ENCODE results near the gene IL17B.

The IL17B gene

DNA sequence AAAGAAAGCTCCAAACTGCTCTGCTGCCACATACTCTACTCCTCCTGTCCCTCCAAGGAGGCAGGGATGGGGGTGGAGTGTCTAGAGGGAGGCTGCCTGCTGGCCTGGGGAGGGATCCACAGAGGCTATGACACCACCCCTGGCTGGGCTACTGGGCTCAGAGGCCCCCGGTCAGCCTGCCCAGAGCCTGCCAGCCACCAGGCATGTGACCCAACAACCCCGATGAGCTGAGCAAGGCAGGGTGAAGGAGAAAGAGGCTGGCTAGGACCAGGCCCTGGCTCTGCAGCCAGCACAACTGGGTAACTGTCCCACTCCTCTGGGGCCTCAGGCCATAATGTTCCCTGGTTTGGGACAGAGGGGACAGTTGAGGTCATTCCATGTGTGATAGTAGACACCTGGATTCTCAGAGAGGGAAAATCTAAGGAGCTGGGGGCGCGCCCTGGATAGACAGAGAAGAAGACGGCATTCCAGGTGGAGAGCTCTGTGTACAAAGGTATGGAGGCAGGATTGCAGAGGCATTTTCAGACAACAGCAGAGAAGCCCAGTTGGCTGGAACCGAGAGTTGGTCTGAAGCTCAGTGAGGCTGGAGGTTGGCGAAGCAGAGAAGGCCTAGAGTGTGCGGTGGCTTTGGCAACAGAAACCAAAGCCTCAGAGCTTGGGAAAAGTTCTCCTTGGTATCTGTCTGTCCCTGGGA, 33.8 kb upstream of the IL17B start:
- POLR2A ChIA-PET = interaction anchor here (0.8 to 14.5 kb wide), 6 partner anchors 5 to 39 kb away, joined by 3 to 255 read pairs (median 4); no protein-coding TSS in a partner anchor

DNA sequence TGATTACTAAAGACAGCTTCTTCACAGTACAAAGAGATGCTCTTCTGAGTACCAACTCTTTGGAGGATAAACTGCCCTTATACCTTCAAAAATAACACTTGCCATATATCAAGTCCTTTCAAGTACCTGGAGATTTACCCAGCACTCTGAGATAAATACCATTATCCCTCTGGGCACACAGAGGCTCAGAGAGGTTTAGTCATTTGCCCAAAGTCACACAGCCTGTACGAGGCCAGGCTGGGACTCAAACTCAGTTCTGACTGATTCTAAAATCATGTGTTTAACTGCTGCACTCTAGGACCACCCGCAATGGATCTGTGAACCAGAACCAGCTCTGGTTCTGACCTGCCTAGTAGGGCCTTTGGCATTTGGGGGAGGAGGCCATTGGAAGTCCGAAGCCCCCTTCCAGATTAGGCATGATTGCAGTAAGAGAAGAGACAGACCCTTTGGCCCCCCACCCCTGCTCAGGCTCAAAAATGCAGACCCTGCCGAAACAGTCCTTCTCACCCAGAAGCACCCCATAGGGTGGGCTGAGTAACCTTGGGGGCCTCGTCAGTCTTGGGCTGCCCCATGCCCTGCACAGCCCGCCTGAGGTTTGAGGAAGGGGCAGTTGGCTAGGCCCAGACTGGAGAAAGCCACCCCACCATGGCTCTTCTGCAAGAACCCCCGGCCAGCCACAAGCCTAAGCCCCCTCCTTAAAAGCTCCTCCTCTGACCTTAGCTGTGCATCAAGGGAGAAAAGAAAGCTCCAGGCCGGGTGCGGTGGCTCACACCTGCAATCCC, 32.8 kb upstream of the IL17B start:
- ChIA-PET CTCF (interaction anchor here (1.2 to 35.1 kb wide), 6 partner anchors 18 to 44 kb away, joined by 3 to 737 read pairs (median 4); partner anchors contain the start of gene IL17B), POLR2A (interaction anchor here (1.3 to 14.5 kb wide), 5 partner anchors 4 to 38 kb away, joined by 3 to 255 read pairs (median 4); no protein-coding TSS in a partner anchor)
- peak overlapping the region; percentile 100 for H3K4me3 ChIP-seq (ENCODE audit: low read depth, low read length)
- TF ChIP-seq, protein P1, sequence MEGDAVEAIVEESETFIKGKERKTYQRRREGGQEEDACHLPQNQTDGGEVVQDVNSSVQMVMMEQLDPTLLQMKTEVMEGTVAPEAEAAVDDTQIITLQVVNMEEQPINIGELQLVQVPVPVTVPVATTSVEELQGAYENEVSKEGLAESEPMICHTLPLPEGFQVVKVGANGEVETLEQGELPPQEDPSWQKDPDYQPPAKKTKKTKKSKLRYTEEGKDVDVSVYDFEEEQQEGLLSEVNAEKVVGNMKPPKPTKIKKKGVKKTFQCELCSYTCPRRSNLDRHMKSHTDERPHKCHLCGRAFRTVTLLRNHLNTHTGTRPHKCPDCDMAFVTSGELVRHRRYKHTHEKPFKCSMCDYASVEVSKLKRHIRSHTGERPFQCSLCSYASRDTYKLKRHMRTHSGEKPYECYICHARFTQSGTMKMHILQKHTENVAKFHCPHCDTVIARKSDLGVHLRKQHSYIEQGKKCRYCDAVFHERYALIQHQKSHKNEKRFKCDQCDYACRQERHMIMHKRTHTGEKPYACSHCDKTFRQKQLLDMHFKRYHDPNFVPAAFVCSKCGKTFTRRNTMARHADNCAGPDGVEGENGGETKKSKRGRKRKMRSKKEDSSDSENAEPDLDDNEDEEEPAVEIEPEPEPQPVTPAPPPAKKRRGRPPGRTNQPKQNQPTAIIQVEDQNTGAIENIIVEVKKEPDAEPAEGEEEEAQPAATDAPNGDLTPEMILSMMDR (IDR thresholded peaks at IDR 0.05; ENCODE audit: insufficient read depth, low read length, missing control alignments) = no peak
- no peak for DNase-seq (ENCODE audit: low read depth, low spot score)

More for the DNA sequence above, 33.8 kb upstream of the IL17B start:
- peak overlapping the region; percentile 100 for H3K4me3 ChIP-seq (ENCODE audit: low read depth, low read length)
- TF ChIP-seq, protein P1 (IDR thresholded peaks at IDR 0.05; ENCODE audit: insufficient read depth, low read length, missing control alignments) = no peak
- no peak for DNase-seq (ENCODE audit: low read depth, low spot score)
- CTCF ChIA-PET = interaction anchor here (0.6 to 35.1 kb wide), 9 partner anchors 10 to 46 kb away, joined by 3 to 737 read pairs (median 3); partner anchors contain the start of gene IL17B

DNA sequence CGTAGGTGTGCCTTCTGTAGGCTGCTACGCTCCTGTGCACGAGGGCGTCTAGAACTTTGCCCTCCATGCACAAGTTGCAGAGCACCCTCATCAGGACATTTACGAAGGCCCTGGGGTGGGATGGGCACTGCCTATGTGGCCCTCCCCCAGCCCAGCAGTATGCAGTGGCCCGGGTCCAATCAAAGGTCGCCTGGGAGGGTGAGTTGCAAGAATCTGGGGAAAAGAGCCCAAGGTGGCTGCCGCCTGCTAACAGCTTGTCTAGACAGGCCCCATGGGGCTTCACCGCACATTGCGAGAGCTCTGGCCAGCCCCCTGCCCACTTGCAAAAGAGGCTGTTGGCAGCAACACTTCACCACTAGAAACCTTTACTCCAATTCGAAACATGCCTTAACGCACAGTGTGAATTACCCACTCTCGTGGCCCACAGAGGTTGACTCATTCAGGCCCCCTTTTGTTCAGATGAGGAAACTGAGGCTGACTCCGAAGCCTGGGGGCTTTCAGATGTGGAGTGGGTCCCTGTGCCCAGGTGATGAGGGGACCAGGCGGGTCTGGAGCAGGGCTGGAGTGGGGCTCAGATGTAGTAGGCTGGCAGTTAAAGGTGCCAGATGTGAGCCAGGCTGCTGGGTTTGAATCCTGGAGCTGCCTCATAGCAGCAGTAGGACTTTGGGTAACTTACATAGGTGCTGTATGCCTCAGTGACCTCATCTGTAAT, 31.8 kb upstream of the IL17B start:
- ChIA-PET POLR2A (interaction anchor here (0.8 to 11.1 kb wide), 4 partner anchors 8 to 28 kb away, joined by 3 to 255 read pairs (median 12); no protein-coding TSS in a partner anchor), CTCF (interaction anchor here (2.6 to 35.1 kb wide), 3 partner anchors 26 to 43 kb away, joined by 7 to 737 read pairs (median 26); partner anchors contain the start of gene IL17B)
- TF ChIP-seq, protein P1 (IDR thresholded peaks at IDR 0.05; ENCODE audit: insufficient read depth, low read length, missing control alignments) = no peak
- DNase-seq (ENCODE audit: low read depth, low spot score) = no peak
- H3K4me3 ChIP-seq (ENCODE audit: low read depth, low read length) = peak overlapping the region; percentile 100

DNA sequence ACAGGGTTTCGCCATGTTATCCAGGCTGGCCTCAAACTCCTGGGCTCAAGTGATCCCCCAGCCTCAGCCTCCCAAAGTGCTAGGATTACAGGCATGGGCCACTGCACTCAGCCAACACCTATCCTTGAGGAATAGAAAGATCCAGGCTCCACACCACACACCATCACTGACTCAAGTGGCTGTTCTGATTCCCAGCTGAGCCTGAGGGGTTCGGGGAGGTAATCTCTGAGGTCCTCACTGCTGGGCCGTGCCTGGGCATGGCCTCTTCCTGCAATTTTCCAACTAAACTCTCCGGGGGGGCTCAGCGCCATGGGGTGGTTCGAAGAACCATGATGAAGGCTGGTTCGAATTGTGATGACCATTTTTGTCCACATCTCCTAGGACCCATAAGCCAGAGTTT, 31.0 kb upstream of the IL17B start:
- ChIA-PET POLR2A (interaction anchor here (0.5 to 11.1 kb wide), 5 partner anchors 9 to 153 kb away, joined by 3 to 255 read pairs (median 4); no protein-coding TSS in a partner anchor), CTCF (interaction anchor here (1.7 to 35.1 kb wide), 6 partner anchors 11 to 43 kb away, joined by 4 to 737 read pairs (median 19); partner anchors contain the start of gene IL17B)
- H3K4me3 ChIP-seq (ENCODE audit: low read depth, low read length) = peak overlapping the region; percentile 100
- DNase-seq (ENCODE audit: low read depth, low spot score) = no peak
- TF ChIP-seq, protein P1 (IDR thresholded peaks at IDR 0.05; ENCODE audit: insufficient read depth, low read length, missing control alignments) = no peak

DNA sequence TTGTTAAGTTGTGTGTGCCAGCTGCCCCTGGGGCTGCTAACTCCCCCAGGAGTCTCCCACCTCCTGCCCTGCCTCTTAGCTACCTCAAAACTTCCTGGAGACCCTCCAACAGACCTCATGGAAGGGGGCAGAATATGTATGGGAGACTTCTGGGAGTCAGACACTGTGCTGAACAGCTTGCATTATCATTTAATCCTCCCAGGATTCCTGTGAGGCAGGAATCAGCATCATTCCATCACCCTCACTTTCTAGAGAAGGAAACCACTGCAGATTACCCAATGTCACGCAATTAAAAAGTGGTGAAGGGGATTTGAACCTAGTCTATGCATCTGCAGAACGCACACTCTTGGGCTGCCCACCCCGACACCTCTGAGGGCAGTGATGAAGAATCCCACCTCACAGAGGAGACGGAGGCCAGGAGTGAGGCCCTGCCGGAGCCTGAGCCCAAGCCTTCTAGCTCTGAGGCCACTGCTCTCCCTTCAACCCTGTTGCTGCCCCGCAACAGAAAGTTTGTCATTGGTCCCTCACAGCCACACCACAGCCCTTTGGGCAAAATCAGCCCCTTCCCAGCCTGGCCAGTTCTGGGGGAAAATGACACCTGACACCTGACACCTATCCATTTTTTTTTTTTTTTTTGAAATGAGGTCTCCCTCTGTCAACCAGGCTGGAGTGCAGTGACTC, 30.3 kb upstream of the IL17B start:
- TF ChIP-seq, protein P1 (IDR thresholded peaks at IDR 0.05; ENCODE audit: insufficient read depth, low read length, missing control alignments) = no peak
- ChIA-PET POLR2A (interaction anchor here (0.7 to 11.1 kb wide), 5 partner anchors 10 to 35 kb away, joined by 3 to 255 read pairs (median 19); no protein-coding TSS in a partner anchor), CTCF (interaction anchor here (0.9 to 35.1 kb wide), 7 partner anchors 12 to 42 kb away, joined by 3 to 737 read pairs (median 12); partner anchors contain the start of gene IL17B)
- H3K4me3 ChIP-seq (ENCODE audit: low read depth, low read length) = peak overlapping the region; percentile 100
- DNase-seq (ENCODE audit: low read depth, low spot score) = no peak
